Measurements from ENCODE around the gene RPTOR.

DNA sequence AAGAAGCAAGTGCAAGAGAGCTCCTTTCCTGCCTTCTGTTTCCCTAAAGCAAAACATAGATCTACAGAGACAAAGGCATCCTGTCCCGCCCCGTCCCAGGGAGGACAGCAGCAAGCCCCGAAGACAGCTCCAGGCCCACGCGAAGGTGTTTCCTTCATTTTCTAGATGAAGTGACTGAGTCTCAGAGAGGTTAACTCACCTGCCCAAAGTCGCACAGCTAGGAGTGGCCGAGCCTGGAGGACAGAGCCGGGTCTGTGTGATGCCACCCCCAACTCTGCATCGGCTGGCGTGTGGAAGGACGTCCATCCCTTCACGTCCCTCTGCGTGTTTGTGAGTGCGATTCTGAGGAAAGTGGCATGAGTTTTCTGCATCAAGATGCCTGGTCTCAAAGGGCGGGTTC, 259.8 kb downstream of the RPTOR start:
- TF ChIP-seq, protein P1, sequence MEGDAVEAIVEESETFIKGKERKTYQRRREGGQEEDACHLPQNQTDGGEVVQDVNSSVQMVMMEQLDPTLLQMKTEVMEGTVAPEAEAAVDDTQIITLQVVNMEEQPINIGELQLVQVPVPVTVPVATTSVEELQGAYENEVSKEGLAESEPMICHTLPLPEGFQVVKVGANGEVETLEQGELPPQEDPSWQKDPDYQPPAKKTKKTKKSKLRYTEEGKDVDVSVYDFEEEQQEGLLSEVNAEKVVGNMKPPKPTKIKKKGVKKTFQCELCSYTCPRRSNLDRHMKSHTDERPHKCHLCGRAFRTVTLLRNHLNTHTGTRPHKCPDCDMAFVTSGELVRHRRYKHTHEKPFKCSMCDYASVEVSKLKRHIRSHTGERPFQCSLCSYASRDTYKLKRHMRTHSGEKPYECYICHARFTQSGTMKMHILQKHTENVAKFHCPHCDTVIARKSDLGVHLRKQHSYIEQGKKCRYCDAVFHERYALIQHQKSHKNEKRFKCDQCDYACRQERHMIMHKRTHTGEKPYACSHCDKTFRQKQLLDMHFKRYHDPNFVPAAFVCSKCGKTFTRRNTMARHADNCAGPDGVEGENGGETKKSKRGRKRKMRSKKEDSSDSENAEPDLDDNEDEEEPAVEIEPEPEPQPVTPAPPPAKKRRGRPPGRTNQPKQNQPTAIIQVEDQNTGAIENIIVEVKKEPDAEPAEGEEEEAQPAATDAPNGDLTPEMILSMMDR (optimal IDR thresholded peaks at IDR 0.05 in 1 of 3, IDR thresholded peaks at IDR 0.05 in 1 of 3, conservative IDR thresholded peaks at IDR 0.05 in 1 of 3; ENCODE audit: extremely low read depth in 1 of 3, insufficient read depth in 2 of 3, low read length in 3 of 3) = no peak
- TF ChIP-seq EZH2 (IDR thresholded peaks at IDR 0.05; ENCODE audit: low read length) = no peak

All from keratinocyte (primary cell).